OCI-LY7 (cell line): ENCODE data around the gene CAND2.

Source experiments
- CTCF ChIP-seq: fragments of 200-600 bp; sonication (generic); conservative IDR thresholded peaks from 2 replicates; pipeline ENCODE4 v1.5.1; 2014; ENCODE audit warnings: mild to moderate bottlenecking, antibody characterized with exemption, low read length, moderate library complexity, mixed read lengths
- EZH2phosphoT487 ChIP-seq: fragments of 200-600 bp; sonication (generic); IDR thresholded peaks from 2 replicates; pipeline ENCODE4 v1.6.1; 2018; ENCODE audit warnings: low read depth, borderline replicate concordance, mild to moderate bottlenecking, mixed run types, antibody characterized with exemption, low read length, moderate library complexity, mixed read lengths

DNA sequence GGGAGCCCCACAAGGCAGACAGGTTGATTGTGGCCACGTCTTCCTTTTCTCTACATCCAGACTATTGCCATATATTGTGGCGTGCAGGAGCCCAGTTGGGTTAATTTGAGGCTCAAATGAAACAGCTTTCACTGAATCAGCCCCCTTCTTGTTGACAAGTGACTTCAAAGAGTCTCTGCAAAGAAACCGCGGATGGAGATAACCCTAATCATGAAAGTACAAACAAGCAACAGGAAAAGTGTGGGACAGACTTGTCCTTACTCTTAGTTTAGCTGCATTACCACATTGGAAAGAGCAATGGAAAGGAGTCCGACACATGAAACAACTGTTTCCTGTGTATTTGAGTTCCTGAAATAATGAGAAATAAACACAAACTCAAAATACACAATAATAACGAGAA, 40.7 kb upstream of the CAND2 start:
- TF ChIP-seq CTCF (no peak), EZH2phosphoT487 (no peak)
